PC-3 (cell line): ENCODE measurements around the gene INAFM2. TPM values are rescaled to one million over a fixed set of nuclear protein-coding genes. Genes with fewer than 3 reads are reported as not detected.

Experiments
- ATAC-seq: fragments of 200-7000 bp; cut with Tn5 transposase; 2 replicates; pipeline ENCODE4 v1.9.1; 2020; ENCODE audit warnings: mild to moderate bottlenecking, moderate library complexity
- BruUV-seq: library from RNA; stranded (reverse); fragments of 400-500 nt; replicated peaks from 2 replicates; lab custom pipeline; 2021; lab: Mats Ljungman, UMichigan
- CTCF ChIA-PET: fragments of 300-600 bp; sonication (Branson Sonifier 250); formaldehyde crosslinking; loops from one replicate; lab custom pipeline; 2022; ENCODE audit warnings: antibody characterized with exemption; lab: Charles Lee
- POLR2A ChIA-PET: fragments of 300-600 bp; sonication (Branson Sonifier 250); formaldehyde crosslinking; loops from one replicate; lab custom pipeline; 2022; ENCODE audit warnings: antibody characterized with exemption; ENCODE audit not compliant: unreplicated experiment; lab: Charles Lee
- DNase-seq: peaks from one replicate; pipeline ENCODE4 v3.0.0-alpha.2; 2015
- H2AFZ ChIP-seq: fragments of 300-600 bp; sonication (generic); 2 replicates; pipeline ENCODE4 v1.6.0; 2016; ENCODE audit warnings: antibody characterized with exemption, low read length
- H3F3A ChIP-seq: fragments of 300-600 bp; sonication (generic); one replicate; pipeline ENCODE4 v1.6.0; 2017; ENCODE audit warnings: antibody characterized with exemption, low read length, control low read depth, mild to moderate bottlenecking; ENCODE audit not compliant: unreplicated experiment
- H3K27ac ChIP-seq: fragments of 300-600 bp; sonication (generic); 2 replicates; pipeline ENCODE4 v1.5.1; 2016; ENCODE audit warnings: mild to moderate bottlenecking, low read length
- H3K27me3 ChIP-seq: fragments of 300-600 bp; sonication (generic); 2 replicates; pipeline ENCODE4 v1.6.1; 2016; ENCODE audit warnings: low read length, mixed read lengths
- H3K36me3 ChIP-seq: fragments of 300-600 bp; sonication (generic); 2 replicates; pipeline ENCODE4 v1.6.1; 2016; ENCODE audit warnings: low read depth, mixed run types, low read length, mixed read lengths
- H3K4me1 ChIP-seq: fragments of 300-600 bp; sonication (generic); 2 replicates; pipeline ENCODE4 v1.5.1; 2016; ENCODE audit warnings: low read length; ENCODE audit not compliant: insufficient read depth
- H3K4me2 ChIP-seq: fragments of 300-600 bp; sonication (generic); 2 replicates; pipeline ENCODE4 v1.6.0; 2016; ENCODE audit warnings: low read length
- H3K4me3 ChIP-seq: fragments of 300-600 bp; sonication (generic); 2 replicates; pipeline ENCODE4 v1.5.1; 2016; ENCODE audit warnings: mild to moderate bottlenecking, low read length, mixed read lengths
- H3K79me2 ChIP-seq: fragments of 300-600 bp; sonication (generic); 2 replicates; pipeline ENCODE4 v1.6.1; 2017; ENCODE audit warnings: low read length, mixed read lengths
- H3K9ac ChIP-seq: fragments of 300-600 bp; sonication (generic); 2 replicates; pipeline ENCODE4 v1.6.0; 2016; ENCODE audit warnings: mild to moderate bottlenecking, low read length
- H3K9me2 ChIP-seq: fragments of 300-600 bp; sonication (generic); replicated peaks from 2 replicates; pipeline ENCODE4 v1.6.1; 2016; ENCODE audit warnings: mixed run types, low read length, mixed read lengths
- H3K9me3 ChIP-seq: fragments of 300-600 bp; sonication (generic); 2 replicates; pipeline ENCODE4 v1.6.1; 2016; ENCODE audit warnings: low read length, mixed read lengths
- H4K20me1 ChIP-seq: fragments of 300-600 bp; sonication (generic); 2 replicates; pipeline ENCODE4 v1.6.1; 2016; ENCODE audit warnings: low read length, mixed read lengths
- EZH2 ChIP-seq: fragments of 300-600 bp; sonication (generic); IDR thresholded peaks from one replicate; pipeline ENCODE4 v1.6.1; 2017; ENCODE audit warnings: antibody characterized with exemption, mild to moderate bottlenecking, low read length; ENCODE audit not compliant: unreplicated experiment
- EZH2phosphoT487 ChIP-seq: fragments of 300-600 bp; sonication (generic); IDR thresholded peaks from 2 replicates; pipeline ENCODE4 v1.6.1; 2018; ENCODE audit warnings: mild to moderate bottlenecking, antibody characterized with exemption, low read length, borderline replicate concordance
- intact Hi-C: fragments of 100-400 bp; cut with micrococcal nuclease; formaldehyde crosslinking; loops from 2 replicates; pipeline ENCODE4 v1.9.0; 2023
- total RNA-seq: library from RNA; depleted of rRNA; stranded (reverse); fragments of >200 nt; gene quantifications from 2 replicates; pipeline ENCODE4 v1.2.3, GENCODE V29; 2014
- TF ChIP-seq, protein P1 (sequence below): fragments of 300-600 bp; sonication (generic); conservative IDR thresholded peaks from 2 replicates; pipeline ENCODE4 v1.5.1; 2017; ENCODE audit warnings: antibody characterized with exemption, low read depth, mild to moderate bottlenecking, low read length

Gene INAFM2
- total RNA-seq, 1 experiment from 2014 or later = 22.1 TPM

DNA sequence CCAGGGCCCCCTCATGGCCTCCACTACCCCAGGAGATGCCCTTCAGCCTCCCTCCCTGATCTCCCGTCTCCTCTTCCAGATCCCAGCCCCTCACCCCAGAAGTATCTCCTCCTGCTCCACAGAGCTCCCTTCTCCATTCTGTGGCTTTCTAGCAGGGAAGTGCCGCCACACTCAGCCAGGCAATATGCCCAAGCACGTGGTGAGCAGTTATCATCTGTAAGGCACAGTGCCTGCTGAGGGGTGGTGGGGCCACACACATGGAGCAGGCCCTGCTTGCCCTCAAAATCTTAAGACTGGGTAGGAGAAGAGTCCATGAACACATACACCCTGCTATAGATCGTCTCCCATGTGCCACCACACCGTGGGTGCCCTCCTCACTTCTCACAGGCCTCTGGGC lies 25.0 kb downstream of the INAFM2 start:
- ATAC-seq = no peak
- Histone ChIP-seq H3K4me2 (peak overlapping the region; percentile 37), H3K4me3 (no peak overlapping the region), H3K9me3 (no peaks in the 10 kb centered on the region), H3K27me3 (no peaks in the 10 kb centered on the region), H2AFZ (no peak overlapping the region; the same call in 1 of the 2 replicates), H3K79me2 (no peaks in the 10 kb centered on the region), H3F3A (no peaks in the 10 kb centered on the region), H3K9me2 (no peaks in the 10 kb centered on the region), H3K36me3 (no peaks in the 10 kb centered on the region), H3K27ac (peak overlapping the region; percentile 51), H3K4me1 (peaks cover 47% of the 10 kb centered on the region), H4K20me1 (no peaks in the 10 kb centered on the region), H3K9ac (no peak overlapping the region)
- no peak for DNase-seq
- TF ChIP-seq EZH2 (no peak), EZH2phosphoT487 (no peak)
- TF ChIP-seq, protein P1, sequence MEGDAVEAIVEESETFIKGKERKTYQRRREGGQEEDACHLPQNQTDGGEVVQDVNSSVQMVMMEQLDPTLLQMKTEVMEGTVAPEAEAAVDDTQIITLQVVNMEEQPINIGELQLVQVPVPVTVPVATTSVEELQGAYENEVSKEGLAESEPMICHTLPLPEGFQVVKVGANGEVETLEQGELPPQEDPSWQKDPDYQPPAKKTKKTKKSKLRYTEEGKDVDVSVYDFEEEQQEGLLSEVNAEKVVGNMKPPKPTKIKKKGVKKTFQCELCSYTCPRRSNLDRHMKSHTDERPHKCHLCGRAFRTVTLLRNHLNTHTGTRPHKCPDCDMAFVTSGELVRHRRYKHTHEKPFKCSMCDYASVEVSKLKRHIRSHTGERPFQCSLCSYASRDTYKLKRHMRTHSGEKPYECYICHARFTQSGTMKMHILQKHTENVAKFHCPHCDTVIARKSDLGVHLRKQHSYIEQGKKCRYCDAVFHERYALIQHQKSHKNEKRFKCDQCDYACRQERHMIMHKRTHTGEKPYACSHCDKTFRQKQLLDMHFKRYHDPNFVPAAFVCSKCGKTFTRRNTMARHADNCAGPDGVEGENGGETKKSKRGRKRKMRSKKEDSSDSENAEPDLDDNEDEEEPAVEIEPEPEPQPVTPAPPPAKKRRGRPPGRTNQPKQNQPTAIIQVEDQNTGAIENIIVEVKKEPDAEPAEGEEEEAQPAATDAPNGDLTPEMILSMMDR = no peak
- no TSS peak for BruUV-seq
- CTCF ChIA-PET = no interaction called here
- intact Hi-C loops = loop anchor here (10.0 kb wide), 1 partner anchor 156 kb away; no protein-coding TSS in a partner anchor
- POLR2A ChIA-PET = interaction anchor here (0.6 kb wide), 2 partner anchors 22 to 29 kb away, joined by 3 to 4 read pairs; no protein-coding TSS in a partner anchor

DNA sequence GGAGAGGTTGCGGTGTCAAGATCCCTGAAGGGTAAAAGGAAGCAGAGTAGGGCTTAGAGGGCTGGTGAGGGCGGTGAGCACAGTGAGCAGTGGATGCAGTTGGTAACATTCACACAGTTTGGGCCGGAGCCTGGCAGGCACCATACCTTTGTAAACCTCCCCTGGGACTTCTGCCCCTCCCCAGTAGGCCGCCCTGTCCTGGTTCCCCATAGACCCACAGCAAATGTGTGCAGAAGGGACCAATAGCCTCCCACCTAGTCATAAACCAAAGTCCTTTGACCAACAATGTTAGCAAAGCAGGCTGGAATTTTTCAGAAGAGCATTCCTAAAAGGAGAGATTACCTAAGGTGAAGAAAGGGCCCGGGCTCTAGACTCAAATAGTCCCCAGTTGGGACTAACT lies 25.7 kb downstream of the INAFM2 start:
- ChIA-PET POLR2A (no interaction called here), CTCF (no interaction called here)
- no peak overlapping the region for H3K4me2 ChIP-seq
- no TSS peak for BruUV-seq
- H4K20me1 ChIP-seq = no peaks in the 10 kb centered on the region
- H3K27me3 ChIP-seq = no peaks in the 10 kb centered on the region
- H3K9me2 ChIP-seq = no peaks in the 10 kb centered on the region
- no peaks in the 10 kb centered on the region for H3K36me3 ChIP-seq
- peaks cover 40% of the 10 kb centered on the region for H3K4me1 ChIP-seq
- no peaks in the 10 kb centered on the region for H3K79me2 ChIP-seq
- intact Hi-C loops = loop anchor here (10.0 kb wide), 1 partner anchor 156 kb away; no protein-coding TSS in a partner anchor
- no peak overlapping the region for H3K4me3 ChIP-seq
- H3K27ac ChIP-seq = no peak overlapping the region
- TF ChIP-seq, protein P1 = no peak
- DNase-seq (no peak), ATAC-seq (no peak)
- H3F3A ChIP-seq = no peaks in the 10 kb centered on the region
- H2AFZ ChIP-seq = no peak overlapping the region
- H3K9me3 ChIP-seq = no peaks in the 10 kb centered on the region
- H3K9ac ChIP-seq = no peak overlapping the region

DNA sequence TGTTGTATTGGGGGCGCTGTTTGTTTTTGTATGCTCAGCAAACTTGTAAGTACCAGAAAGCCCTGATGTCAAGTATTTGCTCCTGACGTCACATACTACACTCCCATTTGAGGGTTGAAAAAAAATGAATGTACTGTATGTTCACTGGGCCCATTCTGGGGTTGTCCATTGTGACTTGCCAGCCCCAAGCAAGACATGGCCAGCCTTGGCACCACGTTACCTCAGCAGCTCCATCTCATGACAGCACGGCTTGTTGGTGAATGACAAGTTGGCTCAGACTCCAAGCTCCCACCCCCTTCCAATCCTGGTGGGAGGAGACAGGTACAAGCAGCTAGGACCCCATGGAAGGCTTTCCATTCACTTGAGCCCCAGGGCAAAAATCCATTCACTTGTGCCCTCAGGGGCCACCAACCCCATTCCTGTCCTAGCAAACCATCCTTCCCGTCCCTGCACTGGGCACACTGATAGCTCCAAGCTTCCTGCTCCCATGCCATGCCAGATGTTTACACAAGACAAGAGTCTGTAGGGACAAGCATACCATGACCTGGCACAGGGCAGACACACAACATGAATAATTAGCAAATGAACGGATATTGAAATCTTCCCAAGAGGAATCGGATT lies 28.9 kb downstream of the INAFM2 start:
- ATAC-seq (no peak), DNase-seq (no peak)
- no peak overlapping the region for H3K27ac ChIP-seq
- intact Hi-C loops = no loop called here
- no peaks in the 10 kb centered on the region for H3K9me2 ChIP-seq
- H3K4me3 ChIP-seq = no peak overlapping the region
- H3K36me3 ChIP-seq = no peaks in the 10 kb centered on the region
- no peak overlapping the region for H2AFZ ChIP-seq
- CTCF ChIA-PET = no interaction called here
- TF ChIP-seq, protein P1 = no peak
- TF ChIP-seq EZH2 = no peak
- no peak for TF ChIP-seq EZH2phosphoT487
- H3F3A ChIP-seq = no peaks in the 10 kb centered on the region
- no peaks in the 10 kb centered on the region for H4K20me1 ChIP-seq
- no peak overlapping the region for H3K9ac ChIP-seq
- BruUV-seq = no TSS peak
- H3K9me3 ChIP-seq = no peaks in the 10 kb centered on the region
- H3K79me2 ChIP-seq = no peaks in the 10 kb centered on the region
- H3K4me1 ChIP-seq = peaks cover 14% of the 10 kb centered on the region
- POLR2A ChIA-PET = no interaction called here
- no peaks in the 10 kb centered on the region for H3K27me3 ChIP-seq
- no peak overlapping the region for H3K4me2 ChIP-seq
